NCI-H2196 (cell line): ENCODE data around the gene HNRNPA1.
"Not testable (repeated sequence)": the region's sequence is repeated elsewhere in the genome, so short reads cannot be mapped to it uniquely, and the experiment has no call there.

Experiments used
- DNase-seq: peaks from one replicate; lab custom pipeline; 2025; ENCODE audit not compliant: unreplicated experiment; lab: John Stamatoyannopoulos, UW

The HNRNPA1 gene

GRCh38 chr12:54296393-54297099, 16.0 kb downstream of the HNRNPA1 start:
- DNase-seq = no peak

DNA sequence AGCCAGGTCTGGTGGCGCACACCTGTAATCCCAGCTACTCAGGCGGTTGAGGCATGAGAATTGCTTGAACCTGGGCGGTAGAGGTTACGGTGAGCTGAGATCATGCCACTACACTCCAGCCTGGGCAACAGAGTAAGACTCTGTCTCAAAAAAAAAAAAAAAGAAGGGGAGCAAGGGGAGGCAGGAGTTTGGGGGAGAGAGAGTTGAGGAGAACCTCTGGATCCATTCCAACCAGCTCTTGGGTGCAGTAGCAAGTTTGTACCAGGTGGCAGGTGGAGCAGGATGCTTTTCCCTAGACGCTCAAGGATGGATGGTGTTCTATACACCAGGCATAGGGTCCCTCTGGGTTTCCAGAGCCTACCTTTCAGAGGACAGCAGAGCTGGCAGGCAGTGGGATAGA, 18.4 kb downstream of the HNRNPA1 start:
- no peak for DNase-seq

DNA sequence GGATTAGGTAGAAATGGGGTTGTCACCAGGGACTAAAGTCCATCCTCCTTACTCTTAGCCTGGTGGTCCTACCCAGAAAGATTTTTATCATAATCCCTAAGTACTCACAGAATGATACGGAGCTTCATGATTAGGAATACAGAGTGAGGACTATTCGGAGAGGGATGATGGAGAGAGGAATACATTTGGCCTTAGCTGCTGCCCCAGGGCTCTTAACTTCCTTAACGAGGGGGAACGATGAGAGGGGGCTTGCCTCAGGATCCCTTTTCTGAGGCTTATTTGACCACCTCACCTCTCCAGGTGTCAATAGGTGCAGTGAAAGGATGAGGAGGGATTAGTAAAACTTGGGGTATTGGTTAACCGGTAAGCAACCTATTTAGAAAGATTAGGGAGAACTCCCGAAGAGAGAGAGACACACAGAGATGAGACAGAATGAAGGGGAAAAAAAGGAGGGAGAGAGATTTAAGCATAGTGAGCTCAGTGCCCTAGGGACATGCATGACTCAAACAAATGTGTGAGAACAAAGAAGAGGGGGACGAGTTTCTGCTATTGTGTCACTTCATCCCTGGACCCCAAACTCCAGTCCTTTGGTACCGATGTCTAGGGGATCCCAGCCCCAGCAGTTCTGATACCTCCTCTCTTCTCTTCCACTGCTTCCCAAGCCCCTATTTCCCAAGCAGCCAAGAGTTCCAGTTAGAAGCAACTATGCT, 19.1 kb downstream of the HNRNPA1 start:
- no peak for DNase-seq

DNA sequence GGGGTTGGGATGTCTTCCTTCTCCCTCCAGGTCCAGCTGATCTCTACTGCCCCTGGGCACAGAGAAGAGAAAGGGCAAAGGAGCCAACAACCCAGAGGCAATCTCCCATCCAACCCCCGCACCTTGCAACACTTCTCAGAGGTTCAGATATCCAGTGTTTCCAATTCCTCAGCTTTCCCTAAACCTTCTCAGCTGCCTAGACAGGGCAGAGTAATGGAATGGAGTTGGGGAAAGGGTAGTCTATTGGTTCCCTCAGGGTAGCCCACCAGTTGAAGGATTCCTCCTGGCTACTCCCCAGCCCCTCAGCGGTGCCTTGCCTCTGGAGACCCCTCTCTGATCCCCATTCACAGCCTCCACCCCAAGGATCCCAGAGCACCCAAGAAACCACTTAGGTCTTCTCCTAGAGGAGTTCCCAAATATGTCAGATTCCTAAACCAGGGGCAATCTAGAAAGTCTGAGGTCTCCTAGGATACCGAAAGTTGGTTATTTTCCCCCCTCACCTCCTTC, 19.8 kb downstream of the HNRNPA1 start:
- no peak for DNase-seq

DNA sequence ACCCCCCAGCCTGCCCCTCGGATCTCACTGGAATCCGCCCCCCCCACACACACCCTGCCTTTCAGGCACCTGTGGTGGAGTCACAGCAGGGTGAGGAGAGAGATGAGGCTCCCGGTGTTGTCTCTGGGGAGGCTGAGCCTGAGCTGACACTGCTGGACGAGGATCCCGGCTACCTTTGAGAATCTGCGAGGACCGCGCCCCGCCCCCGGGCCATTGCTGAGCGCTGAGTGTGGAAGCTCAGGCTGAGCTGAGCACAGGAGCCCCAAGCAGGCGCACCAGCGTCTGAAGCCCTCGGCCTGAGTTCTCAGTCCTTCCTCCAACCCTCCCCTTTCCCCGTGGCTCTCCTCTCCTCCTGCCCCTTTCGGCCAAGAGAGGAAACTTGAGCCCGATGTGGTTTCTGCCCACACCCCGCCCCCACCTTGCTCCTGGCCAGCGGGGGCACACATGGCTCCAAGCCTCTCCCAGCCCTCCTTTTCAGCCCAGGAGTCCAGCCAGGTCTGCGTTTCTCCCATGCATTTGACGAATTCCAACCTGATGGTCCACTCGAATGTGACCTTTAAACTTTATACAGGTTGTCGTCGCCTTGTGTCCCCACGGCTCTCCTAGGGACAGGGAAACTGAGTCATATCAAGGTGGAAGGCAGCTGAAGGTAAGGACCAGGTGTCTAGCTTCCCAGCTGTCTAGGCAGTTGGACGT, 20.4 kb downstream of the HNRNPA1 start, which contains the start of gene NFE2:
TSS of gene NFE2 (minus strand) at position 284 of the 696 bp plus-strand sequence. CDS start 5,767 bp downstream, outside the sequence.
- DNase-seq = no peak

DNA sequence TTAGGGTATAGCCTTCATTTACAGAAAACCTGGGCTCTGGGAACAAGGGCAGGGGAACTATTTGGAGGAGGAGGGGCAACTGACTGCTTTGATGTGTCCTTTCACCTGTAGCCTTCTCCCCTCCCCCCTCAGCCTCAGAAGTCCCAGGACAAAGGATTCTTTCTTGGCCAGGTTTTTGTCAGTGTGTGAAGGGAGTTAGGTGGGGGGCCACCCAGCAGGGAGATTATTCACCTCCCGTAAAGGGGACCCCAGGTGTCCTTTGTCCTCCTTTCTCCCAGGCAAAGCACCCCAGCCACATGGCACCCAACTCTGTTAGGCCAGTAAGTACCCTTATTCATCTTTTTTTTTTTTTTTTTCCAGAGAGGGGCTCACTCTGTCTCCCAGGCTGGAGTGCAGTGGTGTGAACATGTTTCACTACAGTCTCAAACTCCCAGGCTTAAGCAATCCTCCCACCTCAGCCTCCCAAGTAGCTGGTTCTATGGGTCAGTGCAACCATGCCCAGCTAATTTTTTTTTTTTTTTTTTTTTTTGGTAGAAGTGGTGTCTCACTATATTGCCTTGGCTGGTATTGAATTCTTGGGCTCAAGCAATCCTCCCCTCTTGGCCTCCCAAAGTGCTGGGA, 21.0 kb downstream of the HNRNPA1 start:
- no peak for DNase-seq

DNA sequence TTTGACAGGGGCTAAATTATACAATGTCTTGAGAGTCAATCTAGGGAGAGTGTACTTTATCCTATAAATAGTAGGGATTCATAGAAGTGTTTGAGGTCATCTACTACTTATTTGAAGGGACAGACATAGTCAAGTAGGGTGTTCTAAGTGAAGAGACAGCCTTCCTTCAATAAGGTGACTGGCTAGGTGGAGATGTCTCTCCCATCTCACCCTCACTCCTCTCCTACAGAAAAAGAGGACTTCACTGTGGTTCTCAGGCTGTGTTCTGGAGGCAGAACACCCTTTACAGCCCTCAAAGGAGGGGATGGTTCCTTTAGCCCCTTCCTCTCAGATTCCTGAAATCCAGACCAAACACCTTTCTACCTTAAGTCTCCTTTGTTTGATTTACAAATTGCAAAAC, 23.1 kb downstream of the HNRNPA1 start:
- no peak for DNase-seq

DNA sequence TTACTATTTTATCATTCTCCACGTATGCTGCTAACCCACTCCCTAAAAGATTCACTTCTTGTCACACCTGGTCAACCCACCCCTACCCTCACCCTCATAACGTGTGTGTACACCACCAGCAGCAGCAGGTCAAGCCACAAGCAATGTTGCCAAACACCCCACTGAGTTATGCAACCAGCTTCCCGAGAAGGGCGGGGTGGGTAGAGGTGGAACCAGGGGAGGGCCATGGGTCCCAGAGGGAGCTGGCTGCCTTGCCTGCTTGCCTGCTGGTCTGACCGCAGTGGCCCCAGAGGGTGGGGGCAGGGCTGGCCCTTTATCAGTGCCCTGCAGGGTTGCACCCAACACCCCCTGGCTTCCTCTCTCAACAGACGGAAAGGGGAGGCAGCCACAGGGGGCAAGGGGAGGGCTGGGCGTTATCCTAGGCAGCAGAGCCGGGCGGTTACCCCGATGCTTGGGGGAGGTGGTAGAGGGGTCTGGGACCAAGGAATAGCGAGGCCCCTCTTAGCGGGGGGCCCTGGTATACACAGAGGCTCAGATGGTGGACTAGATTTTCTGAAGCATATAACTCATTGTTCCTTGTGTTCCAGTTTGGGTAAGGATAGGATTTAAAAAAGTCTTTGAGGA, 23.8 kb downstream of the HNRNPA1 start:
- no peak for DNase-seq

GRCh38 chr12:54306925-54307741, 26.6 kb downstream of the HNRNPA1 start:
- peak; percentile 52 for DNase-seq

- no peak for DNase-seq
Observed at GRCh38 chr12:54311051-54311450, 30.5 kb downstream of the HNRNPA1 start.

DNA sequence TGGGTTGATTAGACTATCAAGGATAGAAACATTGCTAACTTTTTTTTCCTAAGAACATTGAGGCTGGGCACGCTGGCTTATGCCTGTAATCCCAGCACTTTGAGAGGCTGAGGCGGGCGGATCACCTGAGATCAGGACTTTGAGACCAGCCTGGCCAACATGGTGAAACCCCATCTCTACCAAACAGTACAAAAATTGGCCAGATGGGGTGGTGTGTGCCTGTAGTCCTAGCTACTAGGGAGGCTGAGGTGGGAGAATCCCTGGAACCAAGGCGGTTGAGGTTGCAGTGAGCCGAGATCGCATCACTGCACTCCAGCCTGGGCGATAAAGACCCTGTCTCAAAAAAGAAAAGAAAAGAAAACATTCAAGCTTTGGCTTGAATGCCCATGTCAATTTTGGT, 31.8 kb downstream of the HNRNPA1 start:
- DNase-seq = not testable (repeated sequence)

DNA sequence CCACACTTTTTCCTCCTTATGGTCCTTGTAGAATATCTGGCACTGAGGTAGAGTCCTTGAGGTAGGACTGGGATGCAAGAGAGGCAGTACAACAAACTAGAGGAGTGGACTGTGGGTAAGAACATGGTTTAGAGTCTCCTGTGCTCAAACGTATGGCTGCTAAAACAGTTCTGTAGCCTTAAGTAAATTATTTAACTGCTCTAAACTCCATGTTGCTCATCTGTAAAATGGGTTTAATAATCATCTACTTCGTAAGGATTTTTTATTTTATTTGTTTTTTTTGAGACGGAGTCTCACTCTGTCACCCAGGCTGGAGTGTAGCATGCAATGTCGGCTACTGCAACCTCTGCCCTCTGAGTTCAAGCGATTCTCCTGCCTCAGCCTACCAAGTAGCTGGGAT, 40.8 kb downstream of the HNRNPA1 start:
- DNase-seq = no peak

GRCh38 chr12:54324617-54325441, 44.3 kb downstream of the HNRNPA1 start, which contains the start of gene COPZ1:
COPZ1 (plus strand) TSS chr12:54325131; CDS start chr12:54325164, 33 bp downstream.
- peak; percentile 98 for DNase-seq

GRCh38 chr12:54325442-54326109, 45.0 kb downstream of the HNRNPA1 start:
- not testable (repeated sequence) for DNase-seq

- DNase-seq = no peak
Observed at GRCh38 chr12:54328595-54329337, 48.2 kb downstream of the HNRNPA1 start.

DNA sequence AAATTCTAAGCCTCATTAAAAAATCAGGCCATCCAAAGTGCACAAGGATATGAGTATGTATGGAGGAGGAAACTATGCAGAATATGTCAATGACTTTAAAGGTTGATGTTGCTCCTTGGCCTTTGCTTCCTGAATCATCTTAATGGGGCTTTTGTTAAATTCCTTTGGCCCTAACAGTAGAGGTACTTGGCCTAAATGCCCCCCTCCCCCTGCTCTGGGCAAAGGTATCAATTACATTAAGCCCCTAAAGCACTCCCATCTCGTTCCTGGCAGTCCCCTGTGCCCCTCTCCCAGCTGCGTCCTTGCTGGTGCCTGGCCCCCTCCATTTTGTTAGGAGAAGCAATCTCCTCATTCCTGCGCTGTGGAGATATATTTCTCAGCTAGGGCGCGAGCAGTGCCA, 49.2 kb downstream of the HNRNPA1 start:
- DNase-seq = no peak

- no peak for DNase-seq
Observed at GRCh38 chr12:54330442-54330841, 49.9 kb downstream of the HNRNPA1 start.

GRCh38 chr12:54331461-54331860, 50.9 kb downstream of the HNRNPA1 start:
- DNase-seq = no peak
